HG02763 (cell line): ENCODE results near the gene SDF4.

Experiments
- ATAC-seq: cut with Tn5 transposase; IDR thresholded peaks from one replicate; pipeline ENCODE4 v1.9.1; 2021; ENCODE audit warnings: mild to moderate bottlenecking, moderate library complexity; ENCODE audit not compliant: unreplicated experiment

The SDF4 gene

GRCh38 chr1:1242461-1243265, 10.9 kb upstream of the SDF4 start:
- ATAC-seq = no peak

GRCh38 chr1:1241588-1242219, 9.9 kb upstream of the SDF4 start:
- no peak for ATAC-seq

GRCh38 chr1:1240822-1241587, 9.2 kb upstream of the SDF4 start:
- no peak for ATAC-seq

- no peak for ATAC-seq
Measured at GRCh38 chr1:1240348-1240732, 8.5 kb upstream of the SDF4 start.

GRCh38 chr1:1239614-1240347, 8.0 kb upstream of the SDF4 start:
- ATAC-seq = no peak

GRCh38 chr1:1239227-1239613, 7.4 kb upstream of the SDF4 start:
- ATAC-seq = no peak

GRCh38 chr1:1238702-1239178, 6.9 kb upstream of the SDF4 start:
- ATAC-seq = no peak

- no peak for ATAC-seq
Measured at GRCh38 chr1:1237874-1238701, 6.3 kb upstream of the SDF4 start.

GRCh38 chr1:1236945-1237873, 5.4 kb upstream of the SDF4 start:
- ATAC-seq = no peak

GRCh38 chr1:1236176-1236763, 4.5 kb upstream of the SDF4 start:
- no peak for ATAC-seq

GRCh38 chr1:1235016-1235744, 3.4 kb upstream of the SDF4 start:
- ATAC-seq = no peak

- ATAC-seq = no peak
Measured at GRCh38 chr1:1234180-1234808, 2.5 kb upstream of the SDF4 start.

GRCh38 chr1:1233567-1233892, 1.7 kb upstream of the SDF4 start:
- no peak for ATAC-seq

GRCh38 chr1:1232796-1233566, 1.2 kb upstream of the SDF4 start:
- ATAC-seq = no peak

GRCh38 chr1:1232208-1232795, 501 bp upstream of the SDF4 start, which contains the start of gene B3GALT6:
B3GALT6 (plus strand) TSS chr1:1232237; CDS start chr1:1232279, 42 bp downstream.
- no peak for ATAC-seq

- no peak for ATAC-seq
Measured at GRCh38 chr1:1230656-1231399, 973 bp downstream of the SDF4 start.
